HG02763 (cell line): ENCODE results near the gene EDEM3.
"Not testable (repeated sequence)": the region's sequence is repeated elsewhere in the genome, so short reads cannot be mapped to it uniquely, and the experiment has no call there.

Experiments used
- ATAC-seq: cut with Tn5 transposase; IDR thresholded peaks from one replicate; pipeline ENCODE4 v1.9.1; 2021; ENCODE audit warnings: mild to moderate bottlenecking, moderate library complexity; ENCODE audit not compliant: unreplicated experiment

EDEM3 gene

DNA sequence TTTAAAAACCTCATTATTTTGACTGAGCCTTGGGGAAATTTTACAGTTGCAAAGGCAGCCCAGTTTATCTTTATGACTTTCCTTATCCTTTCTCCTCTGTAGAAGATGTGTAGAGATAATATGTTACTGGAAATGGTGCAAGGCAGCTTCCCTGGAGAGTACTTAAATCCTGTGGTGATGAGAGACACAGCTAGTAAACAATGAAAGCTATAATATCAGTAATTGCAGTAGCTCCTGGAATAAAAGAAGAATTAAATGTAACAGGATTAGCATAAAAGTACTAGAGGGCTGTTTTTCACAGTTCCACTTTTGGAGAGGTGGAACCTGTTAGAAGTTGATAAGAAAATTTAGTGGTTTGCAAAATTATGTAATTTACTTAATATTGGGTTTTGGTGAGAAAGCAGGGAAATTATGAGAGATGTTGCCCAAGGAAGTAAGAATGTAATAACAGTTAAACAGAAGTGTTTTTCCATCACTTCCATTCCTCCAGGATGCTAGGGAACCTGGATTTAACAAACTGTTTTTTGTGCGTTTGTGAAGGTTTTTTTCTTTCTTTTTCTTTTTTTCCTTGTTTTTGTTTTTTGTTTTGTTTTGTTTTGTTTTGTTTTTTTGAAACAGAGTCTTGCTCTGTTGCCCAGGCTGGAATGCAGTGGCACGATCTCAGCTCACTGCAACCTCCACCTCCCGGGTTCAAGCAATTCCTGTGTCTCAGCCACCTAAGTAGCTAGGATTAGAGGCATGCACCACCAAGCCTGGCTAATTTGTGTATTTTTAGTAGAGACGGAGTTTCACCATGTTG is 15.7 kb upstream of the EDEM3 start:
- no peak for ATAC-seq

DNA sequence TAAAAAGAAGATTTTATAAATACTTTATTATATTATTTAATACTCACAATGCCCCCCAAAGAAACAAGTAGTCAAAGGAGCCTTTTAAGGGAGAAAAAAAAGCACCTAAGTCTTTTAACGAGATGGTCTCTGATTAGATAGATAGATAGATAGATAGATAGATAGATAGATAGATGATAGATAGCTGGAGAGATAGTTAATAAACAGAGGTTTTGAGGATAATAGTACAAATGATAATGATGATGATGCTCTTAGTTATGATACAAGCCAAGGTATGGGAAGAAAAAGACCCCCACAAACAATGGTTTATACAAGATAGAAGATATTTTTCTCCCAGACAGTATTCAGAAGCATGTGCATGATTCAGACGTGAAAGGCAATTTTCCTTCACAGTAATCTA is 14.6 kb upstream of the EDEM3 start:
- ATAC-seq = no peak

- no peak for ATAC-seq
These were observed 13.8 kb upstream of the EDEM3 start for GRCh38 chr1:184768467-184768866.

DNA sequence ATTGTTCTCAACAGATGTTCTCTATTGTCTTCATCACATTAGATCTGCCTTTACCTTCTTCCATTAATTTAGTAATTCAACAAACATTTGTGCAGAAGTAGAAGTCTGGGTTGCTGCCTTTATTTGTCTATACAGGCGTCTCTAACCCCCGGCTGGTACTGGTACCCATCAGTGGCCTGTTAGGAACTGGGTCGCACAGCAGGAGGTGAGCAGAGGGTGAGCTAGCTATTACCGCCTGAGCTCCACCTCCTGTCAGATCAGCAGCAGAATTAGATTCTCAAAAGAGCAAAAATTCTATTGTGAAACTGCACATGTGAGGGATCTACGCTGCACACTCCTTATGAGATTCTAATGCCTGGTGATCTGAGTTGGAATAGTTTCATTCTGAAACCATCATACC is 12.9 kb upstream of the EDEM3 start:
- ATAC-seq = no peak

- ATAC-seq = no peak
These were observed 9.8 kb upstream of the EDEM3 start for GRCh38 chr1:184764483-184764882.

DNA sequence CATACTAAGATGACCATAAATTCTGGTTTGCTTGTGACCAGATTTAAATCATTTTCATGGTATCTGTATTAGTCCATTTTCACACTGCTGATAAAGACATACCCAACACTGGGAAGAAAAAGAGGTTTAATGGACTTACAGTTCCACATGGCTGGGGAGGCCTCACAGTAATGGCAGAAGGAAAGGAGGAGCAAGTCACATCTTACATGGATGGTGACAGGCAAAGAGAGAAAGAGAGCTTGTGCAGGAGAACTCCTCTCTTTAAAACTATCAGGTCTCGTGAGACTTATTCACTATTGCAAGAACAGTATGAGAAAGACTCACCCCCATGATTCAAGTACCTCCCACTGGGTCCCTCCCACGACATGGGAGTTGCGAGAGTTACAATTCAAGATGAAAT is 8.9 kb upstream of the EDEM3 start:
- ATAC-seq = not testable (repeated sequence)

GRCh38 chr1:184761969-184762485 is 7.4 kb upstream of the EDEM3 start:
- no peak for ATAC-seq

DNA sequence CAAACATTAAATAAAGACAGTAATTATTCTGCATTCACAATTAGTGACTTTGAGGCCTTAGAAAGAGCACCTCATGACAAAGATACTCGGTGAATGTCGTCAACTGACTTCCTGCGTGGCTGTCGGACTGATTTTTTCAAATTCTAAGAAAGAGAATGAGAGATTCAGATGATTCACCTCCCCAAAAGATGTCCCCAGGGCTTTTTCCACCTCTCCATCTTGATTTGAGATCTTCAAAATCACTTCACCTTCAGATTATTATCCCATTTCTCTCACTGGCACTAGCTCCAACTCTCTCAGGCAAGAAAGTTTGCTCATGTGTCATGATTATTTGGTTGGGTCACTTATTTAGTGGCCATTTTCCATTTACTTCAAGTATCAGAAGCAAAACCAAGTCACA is 5.0 kb upstream of the EDEM3 start:
- ATAC-seq = no peak

DNA sequence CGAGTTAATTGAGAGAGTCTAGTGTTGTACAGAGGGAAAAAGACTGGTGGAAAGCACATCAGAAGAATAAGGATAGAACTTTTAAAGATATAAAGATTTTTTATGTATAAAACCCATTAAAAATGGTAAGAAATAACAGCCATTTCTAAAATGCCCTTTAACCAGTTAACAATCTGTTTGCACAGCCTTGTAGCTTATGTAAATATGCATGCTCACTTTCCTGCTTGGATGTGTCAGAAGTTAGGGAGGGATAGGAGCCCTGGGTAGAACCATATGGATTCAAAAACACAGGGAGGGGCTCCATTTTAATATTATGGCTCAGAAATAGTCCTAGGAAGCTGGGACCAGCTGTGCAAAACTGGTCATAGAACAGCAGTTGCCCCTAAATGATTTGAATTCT is 4.5 kb upstream of the EDEM3 start:
- no peak for ATAC-seq

DNA sequence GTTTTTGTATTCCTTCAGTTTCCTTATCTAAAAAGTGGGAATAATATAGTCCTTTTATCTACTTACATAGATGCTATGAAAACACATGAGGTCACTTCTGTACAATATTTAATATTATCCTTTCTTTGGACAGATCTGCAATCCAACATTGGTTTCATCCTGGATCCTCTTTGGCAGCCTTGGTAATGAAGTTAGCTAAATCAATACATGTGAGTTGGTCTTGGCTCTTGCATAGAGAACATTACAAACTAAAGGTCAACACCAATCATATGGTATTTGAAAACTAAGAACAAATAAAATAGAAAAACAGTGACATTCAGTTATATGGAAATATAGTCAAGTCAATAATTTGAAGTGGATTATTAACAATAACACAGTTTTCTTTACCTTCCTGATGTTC is 3.2 kb upstream of the EDEM3 start:
- ATAC-seq = no peak

- no peak for ATAC-seq
These were observed 2.7 kb upstream of the EDEM3 start for GRCh38 chr1:184757406-184757805.

- ATAC-seq = no peak
These were observed 788 bp upstream of the EDEM3 start for GRCh38 chr1:184755226-184756065.

DNA sequence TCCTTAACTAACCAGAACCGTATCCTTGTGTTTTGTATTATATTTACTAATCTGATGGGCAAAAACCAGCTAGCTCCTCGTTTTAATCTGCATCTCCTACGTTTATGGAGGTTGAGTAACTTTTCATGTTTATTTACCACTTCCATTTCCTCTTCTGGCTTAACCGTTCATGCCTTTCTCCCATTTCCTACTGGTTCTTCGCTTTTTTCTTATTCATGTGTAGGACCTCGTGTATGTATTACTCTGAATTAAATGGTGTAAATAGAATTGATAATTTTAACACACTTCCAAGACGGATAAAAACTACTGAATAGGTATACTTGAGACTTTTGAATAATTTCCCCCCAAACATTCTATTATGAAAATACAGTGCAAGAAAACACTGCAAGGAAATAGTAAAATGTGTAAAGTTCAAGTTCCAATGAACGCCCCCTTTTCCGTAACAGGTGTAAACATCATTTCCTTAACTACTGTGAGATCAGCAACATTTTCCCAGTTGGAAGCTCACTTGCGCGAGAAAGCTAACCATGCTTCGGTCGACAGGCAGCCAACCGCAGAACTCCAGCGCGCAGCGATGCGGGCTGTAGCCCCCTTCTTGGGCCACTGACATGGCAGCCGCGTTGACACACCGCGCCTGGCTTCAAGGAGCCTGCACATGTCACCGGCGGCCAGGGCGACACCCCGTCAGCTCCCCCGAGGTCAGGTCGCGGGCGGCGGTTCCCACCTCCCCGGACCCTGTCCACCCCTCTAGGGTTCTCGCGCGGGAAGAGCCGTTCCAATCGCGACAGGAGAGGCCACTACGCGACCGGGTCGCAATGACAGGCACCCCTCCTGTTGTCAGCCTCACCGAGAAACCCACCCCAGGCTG is 816 bp downstream of the EDEM3 start:
- peak; percentile 2 for ATAC-seq

DNA sequence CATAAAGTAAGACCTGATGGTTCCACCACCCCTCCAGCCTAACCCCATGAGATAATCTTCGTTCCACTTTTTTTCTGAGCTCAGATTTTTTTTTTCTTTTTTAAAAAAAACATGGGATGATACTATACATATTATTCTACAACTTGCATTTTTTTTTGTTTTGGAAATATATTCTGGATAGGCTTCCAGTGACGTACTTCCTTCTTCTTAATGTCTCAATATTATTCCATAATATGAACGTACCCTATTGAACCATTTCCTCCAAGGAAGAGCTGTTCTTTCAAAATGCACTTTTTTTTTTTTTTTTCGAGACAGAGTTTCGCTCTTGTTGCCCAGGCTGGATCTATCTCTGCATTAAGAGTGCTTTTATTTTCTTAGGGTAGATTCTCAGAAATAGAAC is 1.5 kb downstream of the EDEM3 start:
- ATAC-seq = no peak

DNA sequence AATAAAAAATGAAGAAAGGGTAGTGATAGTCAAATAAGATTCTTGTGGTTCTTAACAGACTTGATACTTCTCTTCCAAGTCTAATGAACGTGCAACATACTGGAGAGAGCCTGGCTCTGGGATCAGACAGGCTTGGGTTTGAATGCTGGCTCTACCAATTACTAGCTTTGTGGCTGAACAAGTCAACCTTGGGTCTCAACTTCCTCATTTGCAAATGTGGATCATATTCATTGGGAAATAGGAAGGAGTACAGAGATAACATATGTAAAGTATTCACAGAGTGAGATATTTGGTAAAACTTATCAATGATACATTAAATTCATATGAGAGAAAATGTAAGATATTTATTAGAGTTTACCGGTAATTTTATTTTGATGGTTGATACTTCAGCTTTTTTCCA is 2.0 kb downstream of the EDEM3 start:
- no peak for ATAC-seq

- ATAC-seq = no peak
These were observed 5.9 kb downstream of the EDEM3 start for GRCh38 chr1:184748740-184749139.

GRCh38 chr1:184747089-184747955 is 7.3 kb downstream of the EDEM3 start:
- peak; percentile 70 for ATAC-seq

DNA sequence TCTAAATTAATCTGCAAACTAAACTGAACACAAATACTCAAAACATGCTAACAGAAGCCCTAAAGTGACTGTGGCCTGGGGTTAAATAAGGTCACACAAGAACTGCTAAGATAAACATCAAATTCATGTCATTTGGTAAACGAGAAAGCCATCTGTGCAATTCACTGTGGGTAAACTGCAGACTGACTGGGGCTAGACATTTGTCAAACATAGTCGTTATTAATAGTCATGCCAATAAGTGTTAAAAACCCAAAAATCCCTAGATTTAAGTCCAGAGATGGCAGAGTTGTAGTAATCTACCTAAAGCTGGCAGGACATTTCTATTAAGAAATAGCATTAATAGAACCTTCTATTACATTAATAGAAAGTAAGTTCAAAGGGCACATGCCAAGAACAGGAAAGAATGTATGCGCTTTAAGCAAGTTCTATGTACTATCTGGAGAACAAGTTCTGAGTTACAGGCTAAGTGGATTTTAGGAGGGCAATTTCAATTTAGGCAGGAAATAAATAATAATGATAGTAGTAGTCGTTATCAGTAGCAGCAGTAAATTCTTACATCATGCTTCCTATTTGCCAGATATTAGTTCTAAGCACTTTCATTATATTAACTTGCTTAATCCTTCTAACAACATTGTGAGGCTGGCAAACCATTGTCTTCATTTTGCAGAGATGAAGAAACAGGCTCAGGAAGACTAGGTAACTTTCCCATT is 8.6 kb downstream of the EDEM3 start:
- ATAC-seq = no peak

DNA sequence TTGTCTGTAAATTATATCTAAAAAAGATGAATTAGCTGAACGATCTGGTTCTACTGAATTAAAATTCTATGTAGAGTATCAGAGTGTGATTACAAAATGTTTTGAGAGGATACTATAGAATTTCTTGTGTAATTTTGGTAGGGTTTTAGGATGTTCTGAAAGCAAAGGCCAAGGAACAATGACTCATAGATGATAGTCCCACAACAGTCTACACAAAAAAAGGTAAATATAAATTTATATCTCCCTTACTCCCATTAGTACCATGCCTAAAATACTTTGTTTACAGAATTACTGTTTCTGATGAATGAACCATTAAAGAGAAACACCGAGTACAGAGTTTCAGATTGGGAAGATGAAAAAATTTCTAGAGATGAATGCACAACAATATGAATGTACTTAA is 9.5 kb downstream of the EDEM3 start:
- no peak for ATAC-seq
